MCF 10A (cell line): ENCODE measurements around the gene GIMAP8. TPM values are rescaled to one million over a fixed set of nuclear protein-coding genes. Genes with fewer than 3 reads are reported as not detected.
A peak's percentile ranks its signal among the peaks of the same experiment; 100 is the strongest.

Experiments
- BruUV-seq: library from RNA; stranded (reverse); fragments of 400-500 nt; replicated peaks from 2 replicates; lab custom pipeline; 2021; lab: Mats Ljungman, UMichigan
- CTCF ChIA-PET: fragments of 300-600 bp; sonication (Branson Sonifier 250); formaldehyde crosslinking; extraction: SDS; loops from one replicate; lab custom pipeline; 2021; ENCODE audit warnings: antibody characterized with exemption, inconsistent platforms; lab: Yijun Ruan, JAX
- POLR2A ChIA-PET: fragments of 300-600, 350-650 bp; sonication (Branson Sonifier 250); formaldehyde crosslinking; extraction: SDS; loops from one replicate; lab custom pipeline; 2020; ENCODE audit warnings: antibody characterized with exemption, inconsistent platforms; lab: Yijun Ruan, JAX
- DNase-seq: peaks from one replicate; pipeline ENCODE4 v3.0.0-alpha.2; 2018; ENCODE audit not compliant: unreplicated experiment
- H3K27ac Mint-ChIP-seq: one replicate; pipeline ENCODE4 v1.8.0; 2022; ENCODE audit warnings: mild to moderate bottlenecking, low read depth, mixed read lengths; ENCODE audit not compliant: unreplicated experiment
- H3K27me3 Mint-ChIP-seq: one replicate; pipeline ENCODE4 v1.8.0; 2022; ENCODE audit warnings: mixed read lengths; ENCODE audit not compliant: insufficient read depth, unreplicated experiment
- H3K36me3 Mint-ChIP-seq: one replicate; pipeline ENCODE4 v1.8.0; 2022; ENCODE audit warnings: mild to moderate bottlenecking, moderate library complexity, mixed read lengths; ENCODE audit not compliant: insufficient read depth, unreplicated experiment
- H3K4me1 Mint-ChIP-seq: one replicate; pipeline ENCODE4 v1.8.0; 2022; ENCODE audit warnings: mixed read lengths; ENCODE audit not compliant: insufficient read depth, unreplicated experiment
- H3K4me3 Mint-ChIP-seq: one replicate; pipeline ENCODE4 v1.8.0; 2022; ENCODE audit warnings: mild to moderate bottlenecking, moderate library complexity, mixed read lengths; ENCODE audit not compliant: unreplicated experiment
- H3K9me3 Mint-ChIP-seq: one replicate; pipeline ENCODE4 v1.8.0; 2022; ENCODE audit warnings: mixed read lengths; ENCODE audit not compliant: unreplicated experiment
- intact Hi-C: fragments of 100-400 bp; cut with micrococcal nuclease; formaldehyde crosslinking; loops from 2 replicates; pipeline ENCODE4 v1.14.1; 2022
- total RNA-seq: library from RNA; stranded (reverse); gene quantifications from 2 replicates; pipeline ENCODE4 v1.2.3, GENCODE V29; 2022
- TF ChIP-seq, protein P1 (sequence below): fragments of 200-600 bp; IDR thresholded peaks from one replicate; pipeline ENCODE4 v1.8.0; 2022; ENCODE audit warnings: antibody characterized with exemption, mild to moderate bottlenecking; ENCODE audit not compliant: unreplicated experiment

The GIMAP8 gene
- total RNA-seq, 1 experiment from 2014 or later = not detected

DNA sequence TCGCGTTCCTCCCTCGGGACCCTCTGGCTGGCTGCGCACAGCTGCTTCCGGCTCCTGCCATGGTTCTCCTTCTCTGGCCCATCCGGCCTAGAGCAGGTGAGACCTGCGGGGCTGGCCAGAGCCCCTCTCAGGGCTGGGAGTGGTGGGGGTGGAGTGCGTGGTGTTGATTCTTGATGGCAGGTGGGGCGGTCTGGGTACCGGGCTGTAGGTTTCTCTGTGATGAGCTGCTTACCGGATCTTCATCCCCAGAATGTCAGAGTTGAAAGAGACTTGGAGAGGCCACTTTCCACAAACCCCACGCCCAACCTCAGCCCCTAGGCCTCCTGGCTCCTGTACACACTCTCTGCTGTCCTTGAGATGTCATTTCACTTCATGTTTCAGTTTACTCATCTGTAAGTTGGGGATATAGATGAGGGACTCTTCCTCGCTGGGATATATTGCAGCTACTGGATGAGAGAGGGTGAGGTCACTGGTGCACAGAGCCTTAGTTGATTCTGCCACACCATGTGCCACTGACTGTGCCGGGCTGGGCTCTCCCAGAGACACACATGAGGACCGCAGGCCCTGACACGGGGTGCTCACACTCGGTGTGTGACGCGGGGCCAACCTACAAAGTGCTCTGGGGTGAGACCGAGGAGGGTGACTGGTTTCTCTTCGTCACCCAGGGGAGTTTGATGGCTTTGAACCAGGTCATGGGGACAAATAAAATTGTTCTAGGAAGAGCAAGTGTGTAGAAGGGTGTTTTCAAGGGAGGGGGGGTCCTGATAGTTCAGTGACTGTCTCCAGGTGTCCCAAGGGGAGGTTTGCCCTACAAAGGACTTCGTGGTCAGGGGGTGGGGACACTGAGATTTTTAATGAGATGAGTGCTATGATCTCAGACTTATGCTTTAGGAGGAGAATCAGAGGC lies 41.8 kb upstream of the GIMAP8 start:
- peak overlapping the region; percentile 59 for H3K27ac Mint-ChIP-seq
- ChIA-PET POLR2A (interaction anchor here (0.5 to 0.7 kb wide), 2 partner anchors 9 to 58 kb away, joined by 3 read pairs; no protein-coding TSS in a partner anchor), CTCF (interaction anchor here (0.8 kb wide), 1 partner anchor 13 kb away, joined by 3 read pairs; no protein-coding TSS in a partner anchor)
- no peak overlapping the region for H3K4me3 Mint-ChIP-seq
- intact Hi-C loops = no loop called here
- H3K4me1 Mint-ChIP-seq = peaks cover 16% of the 10 kb centered on the region
- no peaks in the 10 kb centered on the region for H3K27me3 Mint-ChIP-seq
- TF ChIP-seq, protein P1, sequence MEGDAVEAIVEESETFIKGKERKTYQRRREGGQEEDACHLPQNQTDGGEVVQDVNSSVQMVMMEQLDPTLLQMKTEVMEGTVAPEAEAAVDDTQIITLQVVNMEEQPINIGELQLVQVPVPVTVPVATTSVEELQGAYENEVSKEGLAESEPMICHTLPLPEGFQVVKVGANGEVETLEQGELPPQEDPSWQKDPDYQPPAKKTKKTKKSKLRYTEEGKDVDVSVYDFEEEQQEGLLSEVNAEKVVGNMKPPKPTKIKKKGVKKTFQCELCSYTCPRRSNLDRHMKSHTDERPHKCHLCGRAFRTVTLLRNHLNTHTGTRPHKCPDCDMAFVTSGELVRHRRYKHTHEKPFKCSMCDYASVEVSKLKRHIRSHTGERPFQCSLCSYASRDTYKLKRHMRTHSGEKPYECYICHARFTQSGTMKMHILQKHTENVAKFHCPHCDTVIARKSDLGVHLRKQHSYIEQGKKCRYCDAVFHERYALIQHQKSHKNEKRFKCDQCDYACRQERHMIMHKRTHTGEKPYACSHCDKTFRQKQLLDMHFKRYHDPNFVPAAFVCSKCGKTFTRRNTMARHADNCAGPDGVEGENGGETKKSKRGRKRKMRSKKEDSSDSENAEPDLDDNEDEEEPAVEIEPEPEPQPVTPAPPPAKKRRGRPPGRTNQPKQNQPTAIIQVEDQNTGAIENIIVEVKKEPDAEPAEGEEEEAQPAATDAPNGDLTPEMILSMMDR = no peak
- H3K9me3 Mint-ChIP-seq = no peaks in the 10 kb centered on the region
- no peaks in the 10 kb centered on the region for H3K36me3 Mint-ChIP-seq
- BruUV-seq = no TSS peak
- DNase-seq = no peak

DNA sequence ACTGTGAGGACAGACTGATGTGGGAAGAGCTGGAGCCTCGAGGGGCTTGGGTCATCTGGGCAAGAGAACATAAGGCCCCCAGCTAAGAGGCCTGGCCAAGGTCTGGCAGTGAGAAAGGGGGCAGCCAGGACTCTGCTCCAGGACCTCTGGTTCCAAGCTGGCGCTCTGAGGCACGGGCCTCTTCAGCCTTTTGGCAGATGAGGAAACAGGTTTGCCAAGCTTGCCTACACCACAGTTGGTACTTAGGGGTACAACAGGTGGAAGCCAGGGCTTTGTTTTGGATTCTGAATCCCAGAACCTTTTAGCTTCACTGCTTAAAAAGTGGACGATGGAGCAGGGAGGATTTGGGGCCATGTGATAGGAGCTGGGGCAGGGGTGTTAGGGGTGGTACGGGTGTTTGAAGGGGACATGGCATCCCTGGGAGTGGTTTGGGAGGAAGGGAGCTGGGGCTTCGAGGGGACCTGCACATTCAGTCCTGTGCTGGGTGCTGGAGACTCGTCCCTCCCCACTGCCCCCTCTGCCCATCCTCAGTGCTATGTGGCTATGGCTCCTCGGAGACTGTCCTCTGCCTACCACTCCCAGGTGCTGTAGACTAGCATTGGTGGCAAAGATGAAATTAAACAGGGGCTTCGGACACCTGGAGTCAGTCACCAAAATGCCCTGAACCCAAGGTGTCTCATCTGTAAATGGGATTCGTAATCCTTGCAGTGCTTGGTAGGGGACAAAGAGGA lies 41.0 kb upstream of the GIMAP8 start:
- ChIA-PET POLR2A (interaction anchor here (0.7 kb wide), 1 partner anchor 59 kb away, joined by 3 read pairs; no protein-coding TSS in a partner anchor), CTCF (interaction anchor here (1.1 to 1.6 kb wide), 2 partner anchors 12 to 54 kb away, joined by 3 to 6 read pairs; no protein-coding TSS in a partner anchor)
- H3K27me3 Mint-ChIP-seq = no peaks in the 10 kb centered on the region
- no peak overlapping the region for H3K4me3 Mint-ChIP-seq
- intact Hi-C loops = no loop called here
- TF ChIP-seq, protein P1 = no peak
- BruUV-seq = no TSS peak
- peaks cover 16% of the 10 kb centered on the region for H3K4me1 Mint-ChIP-seq
- no peaks in the 10 kb centered on the region for H3K36me3 Mint-ChIP-seq
- no peaks in the 10 kb centered on the region for H3K9me3 Mint-ChIP-seq
- H3K27ac Mint-ChIP-seq = no peak overlapping the region
- DNase-seq = no peak

DNA sequence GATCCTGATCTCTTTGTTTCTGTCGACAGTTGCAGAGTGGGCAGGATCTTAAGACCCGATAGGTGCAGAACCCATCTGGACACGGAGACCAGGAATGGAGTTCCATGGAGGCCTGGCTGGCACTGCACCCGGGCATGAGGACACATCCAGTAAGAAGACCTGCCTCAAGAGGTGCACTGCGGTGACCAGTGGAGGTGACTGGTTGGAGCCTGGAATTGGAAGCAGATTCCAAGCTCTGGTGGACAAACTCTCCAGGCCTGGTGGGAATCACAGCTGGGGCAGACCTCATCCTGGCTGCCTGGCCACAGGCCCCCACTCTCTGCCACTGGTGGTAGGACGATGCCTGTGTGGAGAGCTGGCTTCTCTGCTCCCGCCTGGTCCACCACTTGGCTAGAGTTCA lies 40.3 kb upstream of the GIMAP8 start:
- no TSS peak for BruUV-seq
- Mint-ChIP-seq H3K27me3 (no peaks in the 10 kb centered on the region), H3K27ac (no peak overlapping the region), H3K4me3 (no peak overlapping the region), H3K9me3 (no peaks in the 10 kb centered on the region), H3K4me1 (peaks cover 16% of the 10 kb centered on the region), H3K36me3 (no peaks in the 10 kb centered on the region)
- ChIA-PET CTCF (interaction anchor here (0.7 to 1.6 kb wide), 3 partner anchors 12 to 910 kb away, joined by 3 to 6 read pairs (median 3); no protein-coding TSS in a partner anchor), POLR2A (interaction anchor here (0.7 kb wide), 1 partner anchor 883 kb away, joined by 3 read pairs; no protein-coding TSS in a partner anchor)
- intact Hi-C loops = no loop called here
- no peak for DNase-seq
- TF ChIP-seq, protein P1 = no peak
